OCI-LY7 (cell line): ENCODE measurements around the gene SRRM1. TPM values are rescaled to one million over a fixed set of nuclear protein-coding genes. Genes with fewer than 3 reads are reported as not detected.
A peak's percentile ranks its signal among the peaks of the same experiment; 100 is the strongest.

Experiments used
- BruUV-seq: library from RNA; stranded (reverse); fragments of 400-500 nt; replicated peaks from 2 replicates; lab custom pipeline; 2021; lab: Mats Ljungman, UMichigan
- CTCF ChIA-PET: fragments of 300-600 bp; sonication (Branson Sonifier 250); formaldehyde crosslinking; loops from one replicate; lab custom pipeline; 2022; ENCODE audit warnings: antibody characterized with exemption; ENCODE audit not compliant: unreplicated experiment; lab: Charles Lee
- POLR2A ChIA-PET: fragments of 300-600 bp; sonication (Branson Sonifier 250); formaldehyde crosslinking; loops from one replicate; lab custom pipeline; 2022; ENCODE audit warnings: antibody characterized with exemption; lab: Charles Lee
- DNase-seq: peaks from one replicate; pipeline ENCODE4 v3.0.0-alpha.2; 2015; ENCODE audit warnings: low spot score
- H2AFZ ChIP-seq: fragments of 200-600 bp; sonication (generic), shearing (Covaris generic); 2 replicates; pipeline ENCODE4 v1.6.1; 2014; ENCODE audit warnings: mild to moderate bottlenecking, antibody characterized with exemption, low read length, moderate library complexity
- H3K27ac ChIP-seq: fragments of 200-600 bp; sonication (generic); 2 replicates; pipeline ENCODE4 v1.5.1; 2014; ENCODE audit warnings: mixed run types, low read depth, mild to moderate bottlenecking, moderate library complexity, low read length, inconsistent platforms; ENCODE audit not compliant: poor library complexity, severe bottlenecking
- H3K36me3 ChIP-seq: fragments of 200-600 bp; sonication (generic); 2 replicates; pipeline ENCODE4 v1.6.1; 2014; ENCODE audit warnings: mild to moderate bottlenecking, antibody characterized with exemption, low read length, moderate library complexity, mixed read lengths; ENCODE audit not compliant: insufficient read depth
- H3K4me1 ChIP-seq: fragments of 200-600 bp; sonication (generic); 2 replicates; pipeline ENCODE4 v1.5.1; 2014; ENCODE audit warnings: mild to moderate bottlenecking, low read length; ENCODE audit not compliant: insufficient read depth, poor library complexity, severe bottlenecking
- H3K4me2 ChIP-seq: fragments of 200-600 bp; sonication (generic); 2 replicates; pipeline ENCODE4 v1.6.1; 2014; ENCODE audit warnings: mild to moderate bottlenecking, low read length
- H3K4me3 ChIP-seq: fragments of 200-600 bp; sonication (generic); 2 replicates; pipeline ENCODE4 v1.5.1; 2014; ENCODE audit warnings: mild to moderate bottlenecking, low read depth, low read length; ENCODE audit not compliant: poor library complexity, severe bottlenecking
- H3K79me2 ChIP-seq: fragments of 200-600 bp; sonication (generic); 2 replicates; pipeline ENCODE4 v1.6.1; 2016; ENCODE audit warnings: low read depth, mild to moderate bottlenecking, low read length, moderate library complexity, mixed read lengths; ENCODE audit not compliant: insufficient read depth
- H3K9me2 ChIP-seq: fragments of 200-600 bp; sonication (generic); 2 replicates; pipeline ENCODE4 v1.6.1; 2016; ENCODE audit warnings: mild to moderate bottlenecking, low read length, mixed read lengths; ENCODE audit not compliant: insufficient read depth
- H3K9me3 ChIP-seq: fragments of 200-600 bp; sonication (generic); 2 replicates; pipeline ENCODE4 v1.6.1; 2014; ENCODE audit warnings: mild to moderate bottlenecking, mixed run types, low read length, mixed read lengths
- H4K20me1 ChIP-seq: fragments of 200-600 bp; sonication (generic); 2 replicates; pipeline ENCODE4 v1.6.1; 2014; ENCODE audit warnings: mild to moderate bottlenecking, antibody characterized with exemption, low read length, moderate library complexity, mixed read lengths; ENCODE audit not compliant: insufficient read depth
- CTCF ChIP-seq: fragments of 200-600 bp; sonication (generic); conservative IDR thresholded peaks from 2 replicates; pipeline ENCODE4 v1.5.1; 2014; ENCODE audit warnings: mild to moderate bottlenecking, antibody characterized with exemption, low read length, moderate library complexity, mixed read lengths
- EZH2phosphoT487 ChIP-seq: fragments of 200-600 bp; sonication (generic); IDR thresholded peaks from 2 replicates; pipeline ENCODE4 v1.6.1; 2018; ENCODE audit warnings: low read depth, borderline replicate concordance, mild to moderate bottlenecking, mixed run types, antibody characterized with exemption, low read length, moderate library complexity, mixed read lengths
- intact Hi-C: fragments of 100-400 bp; cut with micrococcal nuclease; formaldehyde crosslinking; loops from one replicate; pipeline ENCODE4 v1.10.0; 2022; ENCODE audit not compliant: unreplicated experiment
- total RNA-seq, 2 experiments: library from RNA; depleted of rRNA in 1 of 2; stranded (reverse); fragments of >200 nt in 1 of 2; shearing (Covaris generic) in 1 of 2; gene quantifications; 2 replicates each; pipeline ENCODE4 v1.2.3, GENCODE V29; 2014 to 2022

Gene SRRM1
- total RNA-seq, 2 experiments from 2014 or later, result 78.5 to 251 TPM

- H2AFZ ChIP-seq, result no peak overlapping the region
- H4K20me1 ChIP-seq, result no peaks in the 10 kb centered on the region
- no peak overlapping the region for H3K4me3 ChIP-seq
- H3K4me1 ChIP-seq, result peaks cover 18% of the 10 kb centered on the region
- ChIA-PET CTCF (no interaction called here), POLR2A (no interaction called here)
- H3K36me3 ChIP-seq, result no peaks in the 10 kb centered on the region
- H3K4me2 ChIP-seq, result no peak overlapping the region
- intact Hi-C loops, result no loop called here
- no TSS peak for BruUV-seq
- no peaks in the 10 kb centered on the region for H3K9me2 ChIP-seq
- H3K79me2 ChIP-seq, result no peaks in the 10 kb centered on the region
- no peak overlapping the region for H3K27ac ChIP-seq
- no peaks in the 10 kb centered on the region for H3K9me3 ChIP-seq
- DNase-seq, result no peak
- TF ChIP-seq CTCF (no peak), EZH2phosphoT487 (no peak)
Observed at GRCh38 chr1:24693827-24694379, 50.8 kb downstream of the SRRM1 start.

- H3K4me1 ChIP-seq, result peaks cover 18% of the 10 kb centered on the region
- CTCF ChIA-PET, result no interaction called here
- BruUV-seq, result no TSS peak
- no peak overlapping the region for H3K27ac ChIP-seq
- no peak overlapping the region for H3K4me3 ChIP-seq
- TF ChIP-seq CTCF, result no peak
- no peak for TF ChIP-seq EZH2phosphoT487
- no peaks in the 10 kb centered on the region for H3K9me3 ChIP-seq
- no peak overlapping the region for H3K4me2 ChIP-seq
- POLR2A ChIA-PET, result no interaction called here
- no peaks in the 10 kb centered on the region for H3K36me3 ChIP-seq
- H4K20me1 ChIP-seq, result no peaks in the 10 kb centered on the region
- intact Hi-C loops, result no loop called here
- no peak overlapping the region for H2AFZ ChIP-seq
- no peaks in the 10 kb centered on the region for H3K79me2 ChIP-seq
- H3K9me2 ChIP-seq, result no peaks in the 10 kb centered on the region
- DNase-seq, result peak; percentile 18
Observed at GRCh38 chr1:24694380-24694843, 51.3 kb downstream of the SRRM1 start.
